ENCODE data around the gene RPS6KB1. TPM values are rescaled to one million over a fixed set of nuclear protein-coding genes. Genes with fewer than 3 reads are reported as not detected.

RPS6KB1 gene
- total and polyA plus RNA-seq, 9 of the 15 experiments (the other 6 are each of a cell fraction or from before 2014, with no cell fraction given): 8.8 to 60.7 (median 35.1) TPM

DNA sequence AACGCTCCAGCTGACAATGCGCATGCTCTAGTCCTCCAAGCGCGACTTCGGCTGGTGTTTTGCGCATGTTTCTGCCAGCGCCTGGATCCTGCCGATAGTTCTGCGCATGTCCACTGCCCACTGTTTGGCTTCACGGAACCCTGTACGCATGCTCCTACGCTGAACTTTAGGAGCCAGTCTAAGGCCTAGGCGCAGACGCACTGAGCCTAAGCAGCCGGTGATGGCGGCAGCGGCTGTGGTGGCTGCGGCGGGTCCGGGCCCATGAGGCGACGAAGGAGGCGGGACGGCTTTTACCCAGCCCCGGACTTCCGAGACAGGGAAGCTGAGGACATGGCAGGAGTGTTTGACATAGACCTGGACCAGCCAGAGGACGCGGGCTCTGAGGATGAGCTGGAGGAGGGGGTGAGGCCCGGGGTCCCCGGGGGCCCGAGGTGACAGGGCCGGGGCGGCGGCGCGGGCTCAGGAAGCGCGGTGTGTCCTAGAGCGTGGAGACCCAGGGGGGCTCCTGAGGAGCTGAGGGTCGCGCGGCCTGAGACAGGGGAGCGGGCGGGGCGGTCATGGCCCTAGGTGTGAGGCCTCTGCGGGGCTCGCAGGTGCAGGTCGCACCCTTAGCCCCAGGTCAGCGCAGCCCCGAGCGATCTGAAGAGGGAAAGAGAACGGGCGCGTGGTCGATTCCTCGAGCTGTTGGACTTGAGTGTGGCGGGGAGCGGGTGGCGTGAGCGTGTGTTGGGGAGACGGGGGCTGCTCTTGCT is at the start of gene RPS6KB1, which contains the start of gene TUBD1 (continued):
- TF ChIP-seq TEAD2 (tag; IDR thresholded peaks at IDR 0.05) (no peak), ZNF140 (CRISPR knock-in tag; IDR thresholded peaks at IDR 0.05) (no peak), ZC3H8 (IDR thresholded peaks at IDR 0.05) (no peak), RBM22 (IDR thresholded peaks at IDR 0.05; ENCODE audit: low read depth, low read length, poor library complexity, severe bottlenecking) (no peak), NR2C1 (IDR thresholded peaks at IDR 0.05) (peak; percentile 74), NR2C1 (tag; IDR thresholded peaks at IDR 0.05) (peak; percentile 84), CBFB (CRISPR knock-in tag; IDR thresholded peaks at IDR 0.05) (no peak), TARDBP (IDR thresholded peaks at IDR 0.05) (0 out of 2 replicates have a peak, but pooled peaks have one; percentile 19), NFIC (IDR thresholded peaks at IDR 0.05) (peak; percentile 36), ZNF133 (CRISPR knock-in tag; IDR thresholded peaks at IDR 0.05) (no peak), CEBPB (tag; IDR thresholded peaks at IDR 0.05) (no peak), TOE1 (IDR thresholded peaks at IDR 0.05; ENCODE audit: borderline replicate concordance) (no peak), TOE1 (CRISPR knock-in tag; IDR thresholded peaks at IDR 0.05; ENCODE audit: borderline replicate concordance, low read depth) (no peak), ZBTB43 (CRISPR knock-in tag; IDR thresholded peaks at IDR 0.05) (no peak), ZNF644 (tag; IDR thresholded peaks at IDR 0.05; ENCODE audit: low read depth) (no peak), GTF2A2 (tag; IDR thresholded peaks at IDR 0.05) (no peak), HOXB6 (CRISPR knock-in tag; IDR thresholded peaks at IDR 0.05; ENCODE audit: borderline replicate concordance) (no peak), MNT (conservative IDR thresholded peaks at IDR 0.05) (peak; percentile 53 to 76), CHAMP1 (IDR thresholded peaks at IDR 0.05) (no peak), PTRF (tag; IDR thresholded peaks at IDR 0.05) (no peak)
- TF ChIP-seq, protein P1, sequence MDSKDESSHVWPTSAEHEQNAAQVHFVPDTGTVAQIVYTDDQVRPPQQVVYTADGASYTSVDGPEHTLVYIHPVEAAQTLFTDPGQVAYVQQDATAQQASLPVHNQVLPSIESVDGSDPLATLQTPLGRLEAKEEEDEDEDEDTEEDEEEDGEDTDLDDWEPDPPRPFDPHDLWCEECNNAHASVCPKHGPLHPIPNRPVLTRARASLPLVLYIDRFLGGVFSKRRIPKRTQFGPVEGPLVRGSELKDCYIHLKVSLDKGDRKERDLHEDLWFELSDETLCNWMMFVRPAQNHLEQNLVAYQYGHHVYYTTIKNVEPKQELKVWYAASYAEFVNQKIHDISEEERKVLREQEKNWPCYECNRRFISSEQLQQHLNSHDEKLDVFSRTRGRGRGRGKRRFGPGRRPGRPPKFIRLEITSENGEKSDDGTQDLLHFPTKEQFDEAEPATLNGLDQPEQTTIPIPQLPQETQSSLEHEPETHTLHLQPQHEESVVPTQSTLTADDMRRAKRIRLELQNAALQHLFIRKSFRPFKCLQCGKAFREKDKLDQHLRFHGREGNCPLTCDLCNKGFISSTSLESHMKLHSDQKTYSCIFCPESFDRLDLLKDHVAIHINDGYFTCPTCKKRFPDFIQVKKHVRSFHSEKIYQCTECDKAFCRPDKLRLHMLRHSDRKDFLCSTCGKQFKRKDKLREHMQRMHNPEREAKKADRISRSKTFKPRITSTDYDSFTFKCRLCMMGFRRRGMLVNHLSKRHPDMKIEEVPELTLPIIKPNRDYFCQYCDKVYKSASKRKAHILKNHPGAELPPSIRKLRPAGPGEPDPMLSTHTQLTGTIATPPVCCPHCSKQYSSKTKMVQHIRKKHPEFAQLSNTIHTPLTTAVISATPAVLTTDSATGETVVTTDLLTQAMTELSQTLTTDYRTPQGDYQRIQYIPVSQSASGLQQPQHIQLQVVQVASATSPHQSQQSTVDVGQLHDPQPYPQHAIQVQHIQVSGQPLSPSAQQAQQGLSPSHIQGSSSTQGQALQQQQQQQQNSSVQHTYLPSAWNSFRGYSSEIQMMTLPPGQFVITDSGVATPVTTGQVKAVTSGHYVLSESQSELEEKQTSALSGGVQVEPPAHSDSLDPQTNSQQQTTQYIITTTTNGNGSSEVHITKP (IDR thresholded peaks at IDR 0.05; ENCODE audit: partially characterized antibody): no peak
